COLO829 (cell line): ENCODE measurements around the gene MMS22L.
A peak's percentile ranks its signal among the peaks of the same experiment; 100 is the strongest.

ENCODE experiments used
- DNase-seq: peaks from one replicate; pipeline ENCODE4 v3.0.0; 2012; ENCODE audit warnings: low spot score

MMS22L gene

GRCh38 chr6:97282726-97283617 lies at the start of gene MMS22L:
MMS22L (minus strand) TSS chr6:97283216; CDS start chr6:97282477, 739 bp downstream.
- peak; percentile 91 for DNase-seq

DNA sequence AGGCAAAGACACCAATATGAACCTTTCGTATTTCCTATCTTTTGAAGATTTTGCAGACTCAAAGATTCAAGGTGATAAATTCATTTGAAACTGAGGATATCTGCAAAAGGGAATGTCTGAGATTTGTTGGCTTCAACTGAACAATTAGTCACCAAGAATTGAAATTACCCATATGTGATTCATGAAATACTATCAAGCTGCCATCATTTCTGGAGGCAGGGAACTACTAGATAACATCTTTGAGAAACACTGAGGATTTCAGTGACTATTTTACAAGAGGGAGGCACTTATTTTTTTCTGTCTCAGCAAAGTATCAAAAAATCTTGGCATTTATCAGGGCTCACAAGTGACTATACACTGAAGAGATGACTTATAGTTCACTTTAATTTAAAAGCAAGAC lies 39.8 kb upstream of the MMS22L start:
- DNase-seq = no peak

DNA sequence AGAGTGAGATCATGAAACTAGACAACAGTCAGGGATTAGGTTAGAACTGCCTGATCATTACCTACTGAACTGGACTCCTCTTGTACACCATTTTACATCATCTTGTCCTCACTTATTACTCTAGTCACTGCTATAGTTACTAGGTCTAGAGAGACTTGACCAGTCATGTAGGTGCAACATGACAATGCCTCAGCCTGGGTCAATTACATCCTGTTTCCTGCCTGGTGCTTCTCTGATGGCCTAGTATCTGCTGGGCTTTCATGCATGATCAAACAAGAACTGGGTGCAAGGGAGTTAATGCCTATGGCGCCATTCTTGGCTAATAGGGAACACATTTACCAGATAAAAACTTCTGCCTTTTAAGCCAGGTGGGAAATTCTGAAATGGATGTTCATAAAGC lies 39.2 kb upstream of the MMS22L start:
- DNase-seq = no peak

DNA sequence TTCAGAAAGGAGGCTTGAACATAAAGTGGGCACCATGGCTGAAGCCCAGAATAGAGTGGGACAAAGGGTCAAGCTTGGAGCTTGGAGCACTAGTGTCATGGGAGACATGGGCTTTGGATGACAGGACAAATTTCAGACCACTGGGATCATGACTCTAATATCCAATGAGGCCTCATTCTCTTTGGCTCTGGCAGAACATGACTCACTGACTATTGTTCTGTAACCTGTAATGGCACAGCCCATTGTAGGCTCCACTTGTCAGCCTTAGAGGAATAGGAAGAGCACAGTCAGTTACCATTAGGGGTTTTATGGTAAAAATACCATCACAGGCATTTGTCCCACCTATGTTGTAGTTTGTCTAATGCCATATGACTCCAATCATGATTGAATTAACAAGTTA lies 34.0 kb upstream of the MMS22L start:
- no peak for DNase-seq

DNA sequence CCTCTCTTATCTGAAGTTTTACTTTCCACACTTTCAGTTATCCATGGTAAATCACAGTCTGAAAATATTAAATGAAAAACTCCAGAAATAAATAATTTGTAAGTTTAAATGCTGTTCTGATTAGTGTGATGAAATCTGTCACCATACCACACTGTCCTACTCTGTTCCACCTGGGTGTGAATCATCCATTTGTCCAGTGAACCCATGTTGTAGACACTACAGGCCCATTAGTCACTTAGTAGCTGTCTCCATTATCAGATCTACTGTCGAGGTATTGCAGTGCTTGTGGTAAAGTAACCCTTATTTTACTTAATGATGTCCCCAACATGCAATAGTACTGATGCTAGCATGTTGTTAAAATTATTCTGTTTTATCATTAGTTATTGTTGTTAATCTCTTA lies 29.2 kb upstream of the MMS22L start:
- no peak for DNase-seq

DNA sequence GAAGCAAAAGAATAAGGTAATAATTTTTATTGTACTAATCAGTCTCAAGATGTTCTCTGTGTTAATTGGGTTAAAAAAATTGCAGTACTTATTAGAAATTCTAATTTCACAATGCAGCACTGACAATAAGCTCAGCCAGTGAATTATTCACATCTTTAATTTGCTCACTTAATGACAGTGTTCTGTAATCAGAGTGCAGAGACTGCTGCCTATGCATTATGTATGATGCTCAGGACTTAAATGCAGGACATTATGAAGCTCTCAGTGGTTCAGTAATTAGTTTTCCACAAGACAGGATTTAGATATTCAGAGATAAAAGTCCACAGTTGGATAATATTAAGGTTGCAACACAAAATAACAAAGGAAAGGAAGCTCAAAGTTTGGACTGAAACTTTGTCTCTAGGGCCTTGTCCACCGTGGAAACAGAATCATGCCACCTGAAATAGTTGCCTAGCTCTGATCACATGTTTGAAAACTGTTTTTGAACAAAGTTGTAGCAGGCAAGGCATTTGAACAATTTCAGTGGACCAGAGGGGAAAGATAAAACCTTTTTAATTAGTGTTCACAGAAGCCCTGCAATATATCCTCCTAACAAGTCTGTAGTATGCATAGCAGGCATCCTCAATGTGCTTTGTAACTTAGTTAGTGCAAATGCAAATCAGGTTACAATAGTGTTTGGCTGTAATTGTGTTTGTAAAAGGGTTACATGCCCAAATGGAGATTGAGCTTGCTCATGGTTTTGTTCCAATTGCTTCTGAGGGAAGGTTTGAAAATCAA lies 23.7 kb upstream of the MMS22L start:
- no peak for DNase-seq

- DNase-seq = no peak
Measured at GRCh38 chr6:97305414-97306066, 22.5 kb upstream of the MMS22L start.

GRCh38 chr6:97304701-97305100 lies 21.7 kb upstream of the MMS22L start:
- DNase-seq = no peak

DNA sequence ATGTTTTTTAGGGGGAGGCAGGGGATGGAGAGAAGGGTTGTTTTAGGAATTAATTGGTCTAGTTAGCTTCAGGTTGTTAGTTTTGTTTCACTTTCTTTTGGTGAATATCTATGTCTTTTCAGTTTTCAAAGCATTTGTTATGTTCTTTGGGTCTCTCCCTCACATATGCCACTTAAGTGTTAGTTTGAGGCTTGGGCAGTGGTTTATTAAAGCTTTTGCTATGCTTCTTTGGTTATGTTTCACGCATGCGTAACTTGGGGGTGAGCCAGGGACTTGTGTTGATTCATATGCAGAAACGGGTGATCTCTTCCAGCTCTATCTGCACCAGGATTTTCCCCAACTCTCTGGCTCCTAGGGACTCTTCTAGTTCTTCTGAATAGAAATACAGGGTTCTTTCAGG lies 11.4 kb upstream of the MMS22L start:
- no peak for DNase-seq

- DNase-seq = no peak
Measured at GRCh38 chr6:97293198-97293696, 10.2 kb upstream of the MMS22L start.

DNA sequence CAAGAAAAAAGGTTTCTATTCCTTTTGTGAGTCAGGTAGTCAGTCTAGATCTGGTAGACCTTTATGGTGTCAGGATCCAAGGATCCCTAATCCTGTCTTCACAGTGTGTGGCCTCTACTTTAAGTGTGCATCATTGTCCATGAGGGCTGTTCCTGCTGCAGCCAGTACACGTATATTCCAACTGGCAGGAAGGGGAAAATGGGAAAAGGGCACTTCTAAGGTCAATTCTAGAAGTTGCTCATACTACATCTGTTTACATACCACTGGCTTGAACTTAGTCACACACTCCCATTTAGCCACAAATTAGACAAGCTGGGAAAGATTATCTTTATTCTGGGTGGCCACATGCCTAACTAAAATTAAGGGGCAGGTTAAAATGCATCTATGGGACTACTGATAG lies 9.7 kb upstream of the MMS22L start:
- no peak for DNase-seq

- no peak for DNase-seq
Measured at GRCh38 chr6:97291896-97292295, 8.9 kb upstream of the MMS22L start.

- DNase-seq = no peak
Measured at GRCh38 chr6:97289332-97289731, 6.3 kb upstream of the MMS22L start.

DNA sequence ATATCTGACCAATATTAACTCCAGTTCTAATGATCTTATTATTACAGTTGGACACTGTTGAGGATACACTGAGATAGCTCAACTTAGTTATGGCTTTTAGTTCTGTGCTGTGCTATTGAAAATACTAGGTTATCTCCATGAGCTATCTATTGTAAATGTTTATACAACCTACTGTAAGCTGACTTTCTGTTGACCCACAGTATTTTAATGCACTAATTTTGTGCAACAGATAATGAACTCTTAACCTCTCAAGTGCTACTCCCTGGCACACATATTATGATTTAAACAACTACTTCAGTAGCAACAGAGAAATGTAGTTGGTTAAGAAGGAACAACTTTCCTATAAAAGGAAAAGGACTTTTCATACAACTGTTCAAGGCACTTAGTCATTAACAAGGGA lies 5.2 kb upstream of the MMS22L start:
- no peak for DNase-seq

DNA sequence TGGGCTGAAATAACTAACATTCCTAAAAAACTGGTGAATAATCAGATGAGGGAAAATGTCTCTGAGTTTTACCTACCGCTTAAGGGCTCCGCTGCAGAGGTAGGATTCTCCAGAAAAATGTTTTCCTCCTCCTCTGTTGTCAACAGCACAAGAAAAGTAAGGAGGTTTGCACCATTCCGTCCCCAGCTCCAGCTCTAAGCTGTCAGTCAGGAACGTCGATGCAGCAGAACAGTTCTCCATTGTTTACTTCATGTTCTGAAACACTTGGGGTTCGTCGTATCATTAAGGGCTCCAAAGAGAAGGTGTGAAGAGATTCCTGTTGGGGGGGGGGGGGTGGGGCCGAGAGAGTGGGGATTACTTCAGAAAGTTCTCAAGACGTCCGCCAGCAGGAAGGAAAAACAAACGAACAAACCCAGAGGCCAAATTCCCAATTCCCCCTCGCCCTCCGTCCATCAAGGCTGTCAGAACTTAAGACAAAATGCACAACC lies 734 bp downstream of the MMS22L start:
- DNase-seq = peak; percentile 8

DNA sequence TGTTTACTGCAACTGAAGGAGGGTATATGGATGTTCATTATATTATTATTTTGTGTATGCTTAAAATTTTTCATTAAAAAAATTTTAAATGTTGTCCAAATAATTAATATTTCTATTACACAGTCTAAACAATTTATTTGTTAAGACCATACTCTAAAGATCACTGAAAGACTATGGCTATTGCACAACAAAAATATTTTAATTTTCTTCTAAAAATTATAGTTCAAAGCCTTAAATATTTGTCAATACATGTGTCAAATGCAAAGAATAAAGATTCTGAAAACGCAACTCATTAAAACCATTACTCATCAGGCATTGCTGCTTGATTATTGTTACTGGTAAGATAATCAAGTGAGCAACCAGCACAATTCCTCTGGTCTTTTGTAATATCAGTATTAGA lies 2.2 kb downstream of the MMS22L start:
- DNase-seq = no peak

- DNase-seq = no peak
Measured at GRCh38 chr6:97275804-97276203, 7.2 kb downstream of the MMS22L start.

- DNase-seq = no peak
Measured at GRCh38 chr6:97269821-97270220, 13.2 kb downstream of the MMS22L start.

- no peak for DNase-seq
Measured at GRCh38 chr6:97262676-97263075, 20.3 kb downstream of the MMS22L start.

GRCh38 chr6:97246842-97247241 lies 36.2 kb downstream of the MMS22L start:
- DNase-seq = no peak

- DNase-seq = no peak
Measured at GRCh38 chr6:97240222-97240621, 42.8 kb downstream of the MMS22L start.

GRCh38 chr6:97231911-97232310 lies 51.1 kb downstream of the MMS22L start:
- DNase-seq = no peak
